RWPE1 (cell line): ENCODE measurements around the gene ELF5.

Experiments
- CTCF ChIA-PET: fragments of 350-600 bp; sonication (Branson Sonifier 250); formaldehyde crosslinking; extraction: SDS; loops from one replicate; lab custom pipeline; 2021; lab: Yijun Ruan, JAX
- POLR2A ChIA-PET: fragments of 400-600 bp; formaldehyde crosslinking; extraction: SDS; loops from one replicate; lab custom pipeline; 2020; ENCODE audit warnings: antibody characterized with exemption; ENCODE audit not compliant: low non-redundant PET; lab: Yijun Ruan, JAX
- DNase-seq: peaks from one replicate; pipeline ENCODE4 v3.0.0; 2012; ENCODE audit warnings: low spot score
- H3K27ac ChIP-seq: fragments of 450-650 bp; 2 replicates; pipeline ENCODE4 v1.5.1; 2017
- TF ChIP-seq, protein P1 (sequence below): fragments of 450-650 bp; conservative IDR thresholded peaks from 2 replicates; pipeline ENCODE4 v1.5.1; 2017; ENCODE audit warnings: low read depth, mild to moderate bottlenecking

Gene ELF5

DNA sequence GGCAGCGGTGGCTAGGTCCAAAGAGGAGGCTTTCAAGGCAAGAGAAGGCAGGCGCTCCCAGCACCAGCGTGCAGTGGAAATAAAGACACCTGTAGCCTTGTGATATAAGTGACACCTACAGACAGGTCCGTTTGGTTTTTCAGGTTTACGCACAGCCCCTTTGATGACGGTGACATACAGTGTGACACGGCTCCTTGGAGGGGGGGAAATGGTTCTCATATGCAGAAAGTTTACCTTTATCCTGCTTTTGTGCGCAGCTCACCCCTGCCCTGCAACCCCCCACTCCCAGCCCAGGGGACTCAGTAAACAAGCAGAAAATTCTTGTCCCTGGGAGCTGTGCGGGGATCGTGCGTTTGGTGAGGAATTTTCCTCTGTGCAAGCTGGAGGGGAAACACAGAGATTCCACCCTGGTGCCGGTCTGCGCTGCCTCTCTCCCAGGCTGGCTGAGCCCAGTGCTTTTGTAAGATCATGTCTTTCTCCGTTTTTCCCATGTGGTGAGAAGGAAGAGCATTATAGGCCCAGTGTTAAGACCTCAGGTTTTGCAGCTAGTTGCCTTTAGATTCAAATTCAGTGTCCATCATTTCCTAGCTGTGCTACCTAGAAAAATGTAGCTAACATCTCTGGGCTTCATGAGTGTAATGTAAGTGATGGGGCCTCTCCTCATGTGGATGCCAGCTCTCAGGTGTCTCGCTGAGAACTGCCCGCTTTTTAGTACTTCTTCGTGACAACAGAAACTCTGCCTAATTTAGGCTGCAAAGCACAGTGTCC, at the start of gene ELF5:
ELF5 (minus strand) TSS at position 113 of the 768 bp plus-strand sequence. CDS start 8,045 bp downstream, outside the sequence.
- CTCF ChIA-PET: interaction anchor here (0.6 to 2.1 kb wide), 7 partner anchors 9 to 127 kb away, joined by 3 to 10 read pairs (median 3); no protein-coding TSS in a partner anchor
- TF ChIP-seq, protein P1, sequence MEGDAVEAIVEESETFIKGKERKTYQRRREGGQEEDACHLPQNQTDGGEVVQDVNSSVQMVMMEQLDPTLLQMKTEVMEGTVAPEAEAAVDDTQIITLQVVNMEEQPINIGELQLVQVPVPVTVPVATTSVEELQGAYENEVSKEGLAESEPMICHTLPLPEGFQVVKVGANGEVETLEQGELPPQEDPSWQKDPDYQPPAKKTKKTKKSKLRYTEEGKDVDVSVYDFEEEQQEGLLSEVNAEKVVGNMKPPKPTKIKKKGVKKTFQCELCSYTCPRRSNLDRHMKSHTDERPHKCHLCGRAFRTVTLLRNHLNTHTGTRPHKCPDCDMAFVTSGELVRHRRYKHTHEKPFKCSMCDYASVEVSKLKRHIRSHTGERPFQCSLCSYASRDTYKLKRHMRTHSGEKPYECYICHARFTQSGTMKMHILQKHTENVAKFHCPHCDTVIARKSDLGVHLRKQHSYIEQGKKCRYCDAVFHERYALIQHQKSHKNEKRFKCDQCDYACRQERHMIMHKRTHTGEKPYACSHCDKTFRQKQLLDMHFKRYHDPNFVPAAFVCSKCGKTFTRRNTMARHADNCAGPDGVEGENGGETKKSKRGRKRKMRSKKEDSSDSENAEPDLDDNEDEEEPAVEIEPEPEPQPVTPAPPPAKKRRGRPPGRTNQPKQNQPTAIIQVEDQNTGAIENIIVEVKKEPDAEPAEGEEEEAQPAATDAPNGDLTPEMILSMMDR: no peak
- no peak within 1 kb of the TSS for H3K27ac ChIP-seq
- DNase-seq: no peak
- POLR2A ChIA-PET: no interaction called here

DNA sequence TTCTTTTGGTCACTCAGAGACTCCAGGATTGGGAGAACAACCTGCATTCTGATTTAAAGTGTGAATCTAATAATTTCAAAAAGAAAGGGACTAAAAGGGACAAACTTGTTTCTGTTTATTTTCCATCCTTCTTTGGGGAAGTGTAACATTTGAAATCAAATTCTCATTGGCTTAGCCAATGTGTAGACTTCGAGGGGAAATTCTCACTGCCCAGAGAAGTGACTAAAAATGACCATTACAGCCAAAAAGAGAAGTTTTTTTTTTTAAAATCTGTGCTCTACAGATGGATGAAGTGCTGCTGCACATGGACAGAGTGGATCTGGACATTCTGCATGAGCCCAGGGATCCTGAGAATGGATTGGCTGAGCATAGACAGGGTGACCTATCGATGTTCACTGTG, 49.4 kb upstream of the ELF5 start:
- ChIA-PET POLR2A (no interaction called here), CTCF (interaction anchor here (0.5 kb wide), 1 partner anchor 52 kb away, joined by 3 read pairs; no protein-coding TSS in a partner anchor)
- DNase-seq: no peak
- no peak overlapping the region for H3K27ac ChIP-seq
- TF ChIP-seq, protein P1: no peak

GRCh38 chr11:34560511-34560910, 46.9 kb upstream of the ELF5 start:
- H3K27ac ChIP-seq: no peak overlapping the region
- ChIA-PET CTCF (no interaction called here), POLR2A (no interaction called here)
- TF ChIP-seq, protein P1: no peak
- no peak for DNase-seq

GRCh38 chr11:34558673-34559072, 45.1 kb upstream of the ELF5 start:
- ChIA-PET CTCF (interaction anchor here (0.6 kb wide), 1 partner anchor 32 kb away, joined by 3 read pairs; no protein-coding TSS in a partner anchor), POLR2A (no interaction called here)
- no peak for DNase-seq
- no peak overlapping the region for H3K27ac ChIP-seq
- TF ChIP-seq, protein P1: no peak

DNA sequence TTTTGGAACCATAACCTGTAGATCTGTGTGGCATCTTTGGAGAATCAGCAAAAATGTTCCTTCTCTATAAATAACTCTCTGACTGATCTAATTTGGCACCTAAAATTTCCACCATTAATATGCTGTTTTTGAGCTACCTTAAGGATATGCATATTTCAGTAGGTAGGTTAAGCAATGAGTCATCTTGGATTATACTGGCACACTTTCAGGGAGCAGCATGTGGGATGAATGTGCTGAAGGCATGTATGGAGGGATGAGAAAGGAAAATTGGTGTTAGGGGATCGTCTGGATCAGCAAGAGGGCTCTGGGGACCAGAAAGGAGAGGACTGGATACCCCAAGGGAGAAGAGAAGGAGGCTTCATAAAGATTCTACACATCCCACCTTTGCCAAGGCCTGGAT, 44.6 kb upstream of the ELF5 start:
- peak; percentile 40 for DNase-seq
- TF ChIP-seq, protein P1: no peak
- CTCF ChIA-PET: interaction anchor here (0.7 kb wide), 1 partner anchor 125 kb away, joined by 3 read pairs; no protein-coding TSS in a partner anchor
- H3K27ac ChIP-seq: no peak overlapping the region
- POLR2A ChIA-PET: no interaction called here

DNA sequence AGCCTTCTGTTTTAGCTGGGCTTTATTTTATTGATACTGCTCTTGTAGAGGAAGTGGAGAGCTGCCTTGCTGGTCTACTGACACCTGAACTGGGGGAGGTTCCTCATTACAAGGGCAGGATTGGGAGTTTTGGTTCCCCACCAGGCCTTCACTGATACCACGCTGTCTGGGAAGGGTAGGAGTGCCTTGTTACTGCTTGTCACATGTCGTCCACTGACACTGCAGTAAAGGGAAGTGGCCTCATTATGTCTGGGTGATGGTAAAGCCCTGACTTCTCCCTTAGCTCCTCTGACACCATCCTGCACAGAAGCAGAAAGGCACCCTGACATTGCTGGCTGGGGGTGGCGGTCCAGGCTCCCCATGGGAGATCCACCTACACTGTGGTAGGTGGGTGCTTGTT, 38.7 kb upstream of the ELF5 start:
- ChIA-PET POLR2A (no interaction called here), CTCF (no interaction called here)
- no peak overlapping the region for H3K27ac ChIP-seq
- TF ChIP-seq, protein P1: no peak
- no peak for DNase-seq
